GM19468 (cell line): ENCODE measurements around the gene TTC23L.
"Not testable (repeated sequence)": the region's sequence is repeated elsewhere in the genome, so short reads cannot be mapped to it uniquely, and the experiment has no call there.

Source experiments
- ATAC-seq: cut with Tn5 transposase; IDR thresholded peaks from one replicate; pipeline ENCODE4 v1.9.1; 2021; ENCODE audit warnings: mild to moderate bottlenecking, moderate library complexity, moderate number of reproducible peaks; ENCODE audit not compliant: unreplicated experiment; ENCODE audit errors: extremely low read depth

The TTC23L gene

DNA sequence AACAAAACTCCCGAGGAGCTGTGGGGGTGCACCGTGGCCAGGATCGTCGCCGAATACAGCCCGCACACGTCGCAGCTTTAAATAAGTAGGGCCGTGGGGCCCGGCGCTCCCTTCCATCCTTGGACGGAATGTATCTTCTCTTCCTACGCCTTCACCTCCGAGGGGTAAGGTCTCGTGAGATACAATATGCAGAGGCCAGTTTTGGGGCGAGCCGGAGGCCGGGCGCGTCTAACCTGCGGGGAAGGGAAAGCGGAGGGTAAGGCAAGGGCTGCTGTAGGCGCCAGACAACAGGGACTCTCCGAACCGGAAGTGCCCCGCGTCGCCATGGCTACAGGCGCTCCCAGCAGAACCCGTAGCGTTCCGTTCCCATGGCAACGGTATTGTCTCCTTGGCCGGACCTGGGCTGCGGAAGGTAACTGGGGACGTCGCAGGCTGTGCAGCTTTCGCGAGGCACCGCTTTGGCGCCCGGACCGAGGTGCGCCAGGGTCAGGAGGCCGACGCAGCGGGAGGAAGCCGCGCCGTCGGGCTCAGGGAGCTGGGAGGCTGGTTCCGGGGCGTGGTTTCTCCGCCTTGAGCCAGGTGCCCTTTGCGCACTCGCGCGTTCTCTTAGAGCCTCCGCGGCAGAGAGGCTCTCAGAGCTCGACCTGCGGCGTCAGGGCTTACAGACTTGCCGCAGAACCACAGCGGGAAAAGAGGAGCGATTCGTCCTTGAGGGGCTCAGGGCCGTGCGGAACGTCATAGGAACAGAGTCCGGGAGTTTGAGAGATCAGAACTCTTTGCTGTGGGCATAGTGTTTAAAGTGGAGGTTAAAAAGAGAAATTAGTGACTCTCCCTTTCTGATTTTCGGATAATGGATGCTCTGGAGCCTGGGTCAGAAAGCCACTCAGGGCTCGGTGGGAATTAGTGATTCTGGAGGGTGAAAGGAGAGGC is at the start of gene TTC23L:
TTC23L (plus strand) TSS at position 380 of the 930 bp plus-strand sequence. CDS start 1,508 bp downstream, outside the sequence.
- peak; percentile 93 for ATAC-seq

- ATAC-seq, result no peak
These were observed 49.3 kb upstream of the TTC23L start for GRCh38 chr5:34789639-34790038.

- no peak for ATAC-seq
These were observed 48.9 kb upstream of the TTC23L start for GRCh38 chr5:34790069-34790468.

DNA sequence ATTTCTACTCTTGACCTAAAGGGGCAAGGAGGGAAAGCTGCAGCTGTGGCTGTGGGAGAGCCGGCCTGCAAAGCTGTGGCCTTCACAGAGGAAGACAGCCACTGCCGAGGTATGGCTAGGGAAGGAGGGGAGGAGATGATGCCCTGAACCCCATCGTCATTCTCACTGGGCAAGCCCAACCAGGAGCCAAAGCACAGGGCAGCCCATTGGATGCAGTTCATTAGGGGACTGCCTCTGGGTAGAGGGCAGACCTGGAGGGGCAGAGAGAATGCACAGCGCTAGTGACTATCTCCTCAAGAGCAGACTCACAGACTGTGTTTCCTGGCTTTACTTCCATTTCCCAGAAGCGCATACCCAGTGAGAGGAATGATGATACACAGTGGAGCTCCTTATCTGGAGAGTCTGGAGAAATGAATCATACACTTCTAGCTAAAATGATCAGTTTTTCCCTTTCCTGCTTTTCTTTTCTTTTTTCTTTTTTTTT is 47.2 kb upstream of the TTC23L start:
- no peak for ATAC-seq

GRCh38 chr5:34802834-34803563 is 36.0 kb upstream of the TTC23L start:
- ATAC-seq, result no peak

DNA sequence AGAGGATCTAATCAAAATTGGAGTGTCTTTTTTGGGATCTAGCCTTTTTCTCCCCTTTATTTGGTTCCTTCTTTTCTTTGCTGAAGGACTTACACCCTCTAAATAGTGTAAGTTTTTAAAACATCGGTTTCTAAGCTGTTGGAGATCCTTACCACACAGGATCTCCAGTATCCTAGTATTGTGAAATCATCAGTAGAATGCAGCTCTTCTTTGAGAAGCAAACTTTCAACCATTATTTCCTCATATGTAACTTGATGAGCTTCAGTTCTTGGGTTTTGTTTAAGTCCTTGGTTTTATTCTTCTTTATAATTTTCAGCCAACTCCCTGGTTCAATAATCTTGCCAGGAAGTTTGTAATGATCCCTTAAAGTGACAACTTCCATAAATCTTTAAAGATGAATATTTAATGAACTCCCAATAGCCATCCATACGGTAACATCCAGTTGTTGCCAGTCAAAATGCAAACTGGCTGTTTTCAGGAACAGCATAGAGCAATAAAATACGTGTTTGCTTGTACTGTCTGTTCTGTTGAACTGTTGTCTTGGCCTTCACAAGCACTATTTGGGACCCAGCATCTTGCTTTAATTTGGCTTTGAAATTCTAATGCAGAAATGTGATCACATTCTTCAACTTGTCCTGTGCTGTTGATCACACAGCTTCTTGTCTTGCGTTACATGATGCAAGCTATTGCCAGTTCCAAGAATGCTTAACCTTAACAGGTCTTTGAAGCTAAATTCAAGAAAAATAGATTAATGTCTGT is 34.8 kb upstream of the TTC23L start:
- no peak for ATAC-seq

DNA sequence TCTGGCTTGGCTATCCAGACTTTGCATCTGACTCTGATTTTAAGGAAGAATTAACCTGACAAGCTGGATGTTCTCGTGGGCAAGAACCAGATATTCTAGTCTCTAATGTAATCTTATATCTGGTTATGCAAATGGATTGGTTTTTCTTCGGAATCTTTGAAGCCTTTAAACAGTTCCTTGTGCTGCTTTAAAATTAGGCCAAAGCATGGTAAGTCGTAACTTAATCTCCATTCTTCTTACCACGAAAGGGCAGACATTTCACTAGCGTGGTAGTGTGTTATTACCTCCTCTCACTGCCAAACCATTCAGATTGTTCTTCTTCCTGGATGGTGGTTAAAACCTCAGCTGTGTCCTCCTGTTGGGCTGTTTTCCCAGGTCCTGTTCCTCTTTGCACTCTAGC is 34.1 kb upstream of the TTC23L start:
- ATAC-seq, result no peak

DNA sequence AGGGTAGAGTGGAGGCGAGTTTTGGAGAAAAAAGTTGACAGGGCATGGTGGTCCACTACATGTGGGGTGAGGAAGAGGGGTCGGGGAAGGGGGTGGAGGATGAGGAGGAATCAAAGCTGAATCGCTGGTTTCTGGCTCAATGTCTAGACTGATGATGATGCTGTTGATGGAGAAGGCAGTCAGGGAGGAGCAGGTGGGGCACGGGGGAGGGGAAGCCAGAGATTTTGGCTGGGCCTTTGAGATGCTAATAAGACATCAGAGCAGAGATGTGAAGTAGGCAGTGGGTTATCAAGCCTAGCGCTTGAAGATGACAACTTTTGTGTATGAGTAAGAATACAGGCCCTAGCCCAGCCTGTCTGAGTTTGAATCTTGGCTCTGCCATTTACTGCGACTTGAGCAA is 32.4 kb upstream of the TTC23L start:
- no peak for ATAC-seq

DNA sequence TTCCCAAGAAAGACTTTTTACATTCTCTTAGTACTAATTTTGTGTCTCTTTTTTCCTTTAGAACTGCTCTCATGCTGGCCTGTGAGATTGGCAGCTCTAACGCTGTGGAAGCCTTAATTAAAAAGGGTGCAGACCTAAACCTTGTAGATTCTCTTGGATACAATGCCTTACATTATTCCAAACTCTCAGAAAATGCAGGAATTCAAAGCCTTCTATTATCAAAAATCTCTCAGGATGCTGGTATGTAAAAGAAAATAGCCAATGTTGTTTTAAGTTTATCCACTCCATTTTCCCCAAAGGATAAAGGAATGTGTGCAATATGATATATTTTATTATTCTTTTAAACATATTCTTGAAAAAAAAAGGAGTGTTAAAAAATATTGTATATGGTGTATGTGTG is 27.3 kb upstream of the TTC23L start:
- no peak for ATAC-seq

- ATAC-seq, result no peak
These were observed 25.5 kb upstream of the TTC23L start for GRCh38 chr5:34813509-34813908.

GRCh38 chr5:34817558-34818351 is 21.2 kb upstream of the TTC23L start:
- no peak for ATAC-seq

DNA sequence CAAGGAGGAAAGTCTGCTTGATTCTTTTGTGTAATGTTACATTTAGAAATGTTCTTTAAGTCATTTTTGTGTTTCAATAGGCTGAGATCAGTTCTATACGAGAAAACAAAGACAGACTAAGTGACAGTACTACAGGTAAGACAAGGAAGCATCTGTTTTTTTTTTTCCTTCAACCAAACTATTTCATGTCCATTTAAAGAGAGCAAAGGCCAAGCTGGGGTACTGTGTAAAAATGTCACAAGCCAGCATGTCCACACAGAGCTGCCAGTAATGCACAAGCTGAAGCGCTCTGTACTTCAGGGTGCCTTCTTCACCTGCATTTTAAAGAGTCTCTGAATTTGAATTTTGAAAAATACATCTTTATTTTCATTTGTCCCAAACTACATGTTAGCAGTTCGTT is 20.2 kb upstream of the TTC23L start:
- no peak for ATAC-seq

GRCh38 chr5:34820593-34820992 is 18.4 kb upstream of the TTC23L start:
- no peak for ATAC-seq

- ATAC-seq, result no peak
These were observed 15.8 kb upstream of the TTC23L start for GRCh38 chr5:34822956-34823715.

GRCh38 chr5:34826347-34826746 is 12.6 kb upstream of the TTC23L start:
- ATAC-seq, result no peak

DNA sequence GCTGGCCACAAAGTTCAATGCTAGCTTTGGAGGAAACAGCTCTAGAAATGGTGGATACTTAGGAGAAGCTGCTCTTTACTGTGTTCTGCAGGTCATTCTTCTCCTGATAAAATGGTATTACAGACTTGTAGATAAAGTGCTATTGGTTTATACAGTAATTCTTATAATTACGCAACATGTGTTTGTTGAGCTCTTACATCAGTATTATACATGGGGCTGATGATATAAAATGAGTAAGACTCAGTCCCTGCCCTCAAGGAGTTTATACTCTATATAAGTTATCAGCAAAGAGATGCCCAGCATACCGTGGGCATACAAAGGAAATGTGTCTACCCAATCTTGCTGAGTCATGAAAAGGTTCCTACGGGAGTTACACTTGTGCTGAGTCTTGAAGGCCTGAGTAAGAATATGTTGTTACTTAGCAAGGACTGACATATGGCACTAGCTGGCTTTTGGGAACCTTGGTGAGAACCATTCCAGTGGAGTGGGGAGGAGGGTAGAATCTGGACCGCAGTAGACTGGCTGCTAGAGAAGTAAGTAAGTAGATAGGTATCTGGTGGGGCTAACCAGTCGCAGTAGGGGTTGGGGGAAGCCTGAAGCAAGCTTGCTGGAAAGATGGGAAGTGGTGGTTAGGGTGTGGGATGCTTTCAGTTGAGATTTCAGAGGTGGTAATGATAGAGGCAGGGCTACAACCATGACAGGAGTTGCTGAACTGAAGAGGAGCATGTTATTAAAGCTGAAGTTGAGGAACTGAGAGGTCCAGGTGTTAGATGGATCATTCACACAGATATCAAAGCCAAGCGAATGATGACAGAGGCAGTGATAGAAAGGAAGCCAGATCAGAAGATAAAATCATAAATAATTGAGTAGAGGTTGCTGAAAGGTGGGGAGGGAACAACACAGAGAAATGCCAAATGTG is 11.1 kb upstream of the TTC23L start:
- no peak for ATAC-seq

DNA sequence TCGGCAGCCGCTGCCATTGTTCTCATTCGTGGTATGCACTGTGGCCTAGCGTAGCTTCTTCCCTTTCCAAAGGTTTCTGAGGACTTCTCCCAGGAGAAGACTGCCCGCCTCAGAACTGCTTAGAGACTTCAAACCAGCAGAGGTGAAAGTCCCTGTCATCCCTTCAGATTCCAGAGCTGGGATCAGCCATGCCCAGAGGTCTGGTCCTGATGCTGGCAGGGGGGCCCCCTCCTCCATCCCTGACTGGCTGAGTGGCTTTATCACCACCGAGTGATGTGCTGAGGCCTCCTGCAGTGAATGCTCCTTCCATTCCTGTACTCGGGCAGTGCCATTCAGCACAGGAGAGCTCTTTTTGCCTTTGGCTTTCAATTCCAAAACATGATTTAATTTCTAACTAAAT is 8.1 kb upstream of the TTC23L start:
- ATAC-seq, result not testable (repeated sequence)

DNA sequence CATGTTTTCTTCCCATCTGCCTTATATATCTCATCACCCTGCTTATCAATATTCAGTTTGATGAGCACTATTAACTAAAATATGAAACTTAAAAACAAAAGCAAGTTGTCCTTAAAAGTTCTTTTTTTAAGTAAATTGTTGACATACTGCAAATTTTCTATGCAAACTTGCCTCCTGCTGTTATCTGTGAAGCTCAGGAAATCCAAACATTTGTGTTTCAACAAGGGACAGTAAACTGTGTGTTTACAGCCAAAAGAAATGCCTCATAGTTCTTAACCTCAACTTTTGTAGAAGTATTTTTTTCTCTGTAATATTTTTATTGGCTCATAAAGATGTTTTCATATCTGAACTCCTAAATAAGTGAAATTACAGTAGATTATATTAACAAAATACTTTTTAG is 7.7 kb upstream of the TTC23L start:
- no peak for ATAC-seq
